Colonic mucosa (tissue), 4 donors: ENCODE results near the gene MEX3C. TPM values are rescaled to one million over a fixed set of nuclear protein-coding genes. Genes with fewer than 3 reads are reported as not detected.

Experiments
- DNase-seq: peaks from one replicate; pipeline ENCODE4 v3.0.0-alpha.2; 2020
- H3K27ac ChIP-seq: fragments of 200-600 bp; one replicate; pipeline ENCODE4 v1.8.0; 2021
- H3K27me3 ChIP-seq: fragments of 200-600 bp; one replicate; pipeline ENCODE4 v1.8.0; 2021
- H3K36me3 ChIP-seq: fragments of 200-600 bp; one replicate; pipeline ENCODE4 v1.8.0; 2021
- H3K4me1 ChIP-seq: fragments of 200-600 bp; one replicate; pipeline ENCODE4 v1.8.0; 2021; ENCODE audit warnings: mild to moderate bottlenecking
- H3K4me3 ChIP-seq: fragments of 200-600 bp; one replicate; pipeline ENCODE4 v1.8.0; 2021
- H3K9ac ChIP-seq, 2 donors: one replicate each; pipeline ENCODE4 v1.7.0; 2013; ENCODE audit warnings: control low read depth in 2 of 2, low read depth in 2 of 2, low read length in 2 of 2
- H3K9me3 ChIP-seq: fragments of 200-600 bp; one replicate; pipeline ENCODE4 v1.8.0; 2021
- CTCF ChIP-seq: fragments of 200-600 bp; IDR thresholded peaks from one replicate; pipeline ENCODE4 v1.8.0; 2022; ENCODE audit warnings: antibody characterized with exemption, mild to moderate bottlenecking
- intact Hi-C: fragments of 100-400 bp; cut with DNase I; formaldehyde crosslinking; loops from one replicate; pipeline ENCODE4 v1.14.1; 2022
- total RNA-seq, 2 donors: library from RNA; stranded (reverse); fragmentation: NEBNext Ultra II Directional in 1 of 2; extraction: Animal tissue kit (Norgen Biotek cat#: 25700) in 1 of 2; gene quantifications; one replicate each; pipeline ENCODE4 v1.2.1, GENCODE V29; 2021
- donor health status: healthy.
- donor health status: DM: no; HTN: no; CAD: no.
- donor health status: DM: no; HTN: no; CAD: no.

Gene MEX3C
- 10 to 100 TPM; 21.3 to 36.7 TPM for total RNA-seq

GRCh38 chr18:51197661-51198424, at the start of gene MEX3C:
MEX3C (minus strand) TSS chr18:51197681; CDS start chr18:51197320, 361 bp downstream.
- intact Hi-C loops = no loop called here
- H3K27me3 ChIP-seq = no peaks in the 10 kb centered on the region
- peak within 1 kb of the TSS; percentile 98 for H3K27ac ChIP-seq
- no peak for TF ChIP-seq CTCF
- H3K9me3 ChIP-seq = no peaks in the 10 kb centered on the region
- H3K36me3 ChIP-seq = no peaks in the 10 kb centered on the region
- H3K4me1 ChIP-seq = peaks cover 3% of the 10 kb centered on the region
- DNase-seq = peak; percentile 100
- peak within 1 kb of the TSS; percentile 96 to 97 for H3K9ac ChIP-seq
- H3K4me3 ChIP-seq = peak within 1 kb of the TSS; percentile 87

GRCh38 chr18:51241226-51241625, 43.7 kb upstream of the MEX3C start:
- H3K9ac ChIP-seq = no peak overlapping the region
- H3K27me3 ChIP-seq = no peaks in the 10 kb centered on the region
- TF ChIP-seq CTCF = no peak
- intact Hi-C loops = no loop called here
- no peak overlapping the region for H3K4me3 ChIP-seq
- no peaks in the 10 kb centered on the region for H3K36me3 ChIP-seq
- no peak for DNase-seq
- no peak overlapping the region for H3K27ac ChIP-seq
- H3K9me3 ChIP-seq = no peaks in the 10 kb centered on the region
- no peaks in the 10 kb centered on the region for H3K4me1 ChIP-seq

GRCh38 chr18:51236225-51236624, 38.7 kb upstream of the MEX3C start:
- TF ChIP-seq CTCF = no peak
- H3K9ac ChIP-seq = no peak overlapping the region
- intact Hi-C loops = no loop called here
- no peaks in the 10 kb centered on the region for H3K9me3 ChIP-seq
- no peaks in the 10 kb centered on the region for H3K27me3 ChIP-seq
- no peak overlapping the region for H3K27ac ChIP-seq
- DNase-seq = no peak
- H3K36me3 ChIP-seq = no peaks in the 10 kb centered on the region
- no peaks in the 10 kb centered on the region for H3K4me1 ChIP-seq
- no peak overlapping the region for H3K4me3 ChIP-seq

GRCh38 chr18:51235009-51235789, 37.7 kb upstream of the MEX3C start:
- no peak overlapping the region for H3K27ac ChIP-seq
- intact Hi-C loops = no loop called here

More at GRCh38 chr18:51235009-51235789, 37.7 kb upstream of the MEX3C start:
- no peak for TF ChIP-seq CTCF
- Histone ChIP-seq H3K4me3 (no peak overlapping the region), H3K9me3 (no peaks in the 10 kb centered on the region), H3K27me3 (no peaks in the 10 kb centered on the region), H3K36me3 (no peaks in the 10 kb centered on the region), H3K9ac (no peak overlapping the region), H3K4me1 (no peaks in the 10 kb centered on the region)
- DNase-seq = no peak
